Skeletal muscle cell (primary cell): Measurements from ENCODE around the gene PRB4.
A peak's percentile ranks its signal among the peaks of the same experiment; 100 is the strongest.
"Not testable (repeated sequence)": the region's sequence is repeated elsewhere in the genome, so short reads cannot be mapped to it uniquely, and the experiment has no call there.

ENCODE experiments used
- DNase-seq: peaks from one replicate; pipeline ENCODE4 v3.0.0-alpha.2; 2010; ENCODE audit warnings: low read depth
- H3K4me3 ChIP-seq: 2 replicates; pipeline ENCODE4 v1.5.1; 2011; ENCODE audit warnings: low read depth, mild to moderate bottlenecking, control low read depth, low read length, moderate library complexity

The PRB4 gene

DNA sequence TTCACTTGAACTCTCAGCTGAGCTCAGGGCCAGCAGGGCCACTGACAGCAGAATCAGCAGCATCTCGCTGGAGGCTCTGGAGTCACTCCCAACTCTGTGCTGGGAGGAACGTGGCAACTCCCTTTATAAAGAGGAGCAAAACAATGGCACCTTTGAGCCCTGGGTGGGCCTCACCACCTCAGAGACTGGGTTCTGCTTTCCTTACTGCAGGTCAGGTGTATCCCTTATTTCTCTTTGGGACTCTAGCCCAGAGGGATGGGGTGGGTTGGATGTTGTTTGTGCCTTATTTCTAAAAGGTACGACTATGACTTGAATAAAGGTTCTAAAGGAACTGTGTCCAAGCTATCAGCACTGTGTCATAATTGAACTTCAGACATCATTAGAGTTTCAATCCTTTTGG, at the start of gene PRB4:
Gene PRB4 (minus strand): TSS at position 101 of the 400 bp plus-strand sequence. CDS start 38 bp downstream, at position 63.
- no peak within 1 kb of the TSS for H3K4me3 ChIP-seq
- DNase-seq = no peak

DNA sequence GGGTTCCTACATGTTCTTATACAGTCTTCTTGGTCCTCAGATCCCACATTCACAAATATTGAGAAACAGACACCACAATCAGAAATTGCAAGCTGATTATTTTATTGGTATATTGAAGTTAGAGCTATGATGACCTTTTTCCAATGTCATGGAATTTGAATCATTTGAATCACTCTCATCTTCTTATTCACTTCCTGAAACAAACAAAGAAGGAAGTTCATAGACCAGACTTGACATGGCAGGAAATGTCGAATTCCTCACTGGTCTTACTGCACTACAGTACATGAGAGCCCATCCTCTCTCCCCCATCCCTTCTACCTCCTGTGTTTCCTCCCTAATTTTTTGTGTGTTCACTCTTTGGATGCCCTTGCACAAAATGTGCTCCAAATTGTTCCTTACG, 41.5 kb upstream of the PRB4 start:
- H3K4me3 ChIP-seq, DNase-seq: not testable (repeated sequence)

DNA sequence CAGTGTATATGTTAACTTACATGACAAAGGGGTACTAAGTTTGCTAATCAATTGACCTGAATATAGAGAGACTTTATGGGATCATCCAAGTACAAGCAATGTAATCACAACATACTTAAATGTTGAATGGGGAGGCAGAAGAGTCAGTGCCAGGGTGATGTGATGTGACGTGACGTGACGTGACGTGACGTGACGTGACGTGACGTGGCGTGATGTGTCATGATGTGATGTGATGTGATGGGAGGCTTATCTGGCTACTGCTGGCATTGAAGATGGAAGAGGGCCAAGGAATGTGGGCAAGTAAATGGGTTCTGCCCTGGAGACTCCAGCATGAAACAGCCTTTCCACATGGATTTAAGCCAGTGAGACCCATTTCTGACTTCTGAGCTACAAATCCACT, 38.2 kb upstream of the PRB4 start:
- H3K4me3 ChIP-seq = no peak overlapping the region

DNA sequence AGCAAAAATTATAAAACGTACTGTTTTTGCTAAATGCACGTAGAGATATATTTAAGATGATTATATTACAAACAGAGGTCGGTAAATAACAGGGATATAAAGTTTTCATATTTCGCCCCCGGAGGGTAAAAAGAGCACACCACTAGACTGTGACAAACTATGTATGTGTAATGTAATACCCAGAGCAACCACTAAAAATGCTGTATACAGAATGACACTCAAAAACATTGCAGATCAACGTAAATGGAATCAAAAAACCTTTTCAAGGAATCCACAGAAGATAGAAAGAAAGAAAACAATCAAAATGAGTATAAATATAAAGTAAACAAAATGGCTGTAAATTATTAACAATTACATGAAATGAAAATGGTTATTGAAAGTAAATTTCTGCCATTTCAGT, 37.6 kb upstream of the PRB4 start:
- DNase-seq = no peak
- no peak overlapping the region for H3K4me3 ChIP-seq

More for the DNA sequence above, 38.2 kb upstream of the PRB4 start:
- DNase-seq = no peak

DNA sequence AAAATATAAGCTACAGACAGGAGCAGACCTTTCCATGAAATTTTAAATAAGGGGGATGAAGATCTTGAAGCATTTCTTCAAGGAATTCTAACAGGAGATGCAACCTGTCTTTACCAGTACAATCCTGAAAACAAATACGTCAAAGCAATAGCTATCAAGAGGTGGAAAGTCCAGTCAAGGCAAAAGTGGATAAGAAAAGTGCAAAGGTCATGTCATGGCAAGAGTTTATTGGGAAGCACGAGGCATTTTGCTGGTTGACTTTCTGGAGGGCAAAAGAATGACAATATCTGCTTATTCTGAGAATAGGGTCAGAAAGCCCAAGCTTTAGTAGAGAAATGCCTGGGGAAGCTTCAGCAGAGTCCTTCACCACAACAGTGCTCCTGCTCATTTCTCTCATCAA, 34.3 kb upstream of the PRB4 start:
- H3K4me3 ChIP-seq = no peak overlapping the region
- DNase-seq = no peak

DNA sequence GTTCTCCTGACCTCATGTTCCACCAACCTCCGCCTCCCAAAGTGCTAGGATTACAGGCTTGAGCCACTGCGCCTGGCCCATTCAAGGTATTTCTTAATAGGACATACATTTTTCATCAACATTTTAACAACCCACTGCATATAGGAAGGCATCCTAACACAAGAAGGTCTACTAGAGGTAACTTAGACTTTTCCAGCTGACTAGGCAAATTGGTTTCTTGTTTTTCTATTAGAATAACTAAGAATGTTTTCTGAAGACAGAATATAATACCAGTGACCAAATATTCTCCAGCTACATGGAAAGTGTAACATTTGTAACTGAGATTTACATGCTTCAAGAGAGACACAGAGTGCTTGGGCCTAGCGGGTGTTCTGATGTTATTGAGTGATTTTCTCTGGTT, 14.2 kb upstream of the PRB4 start:
- no peak for DNase-seq
- no peak overlapping the region for H3K4me3 ChIP-seq

DNA sequence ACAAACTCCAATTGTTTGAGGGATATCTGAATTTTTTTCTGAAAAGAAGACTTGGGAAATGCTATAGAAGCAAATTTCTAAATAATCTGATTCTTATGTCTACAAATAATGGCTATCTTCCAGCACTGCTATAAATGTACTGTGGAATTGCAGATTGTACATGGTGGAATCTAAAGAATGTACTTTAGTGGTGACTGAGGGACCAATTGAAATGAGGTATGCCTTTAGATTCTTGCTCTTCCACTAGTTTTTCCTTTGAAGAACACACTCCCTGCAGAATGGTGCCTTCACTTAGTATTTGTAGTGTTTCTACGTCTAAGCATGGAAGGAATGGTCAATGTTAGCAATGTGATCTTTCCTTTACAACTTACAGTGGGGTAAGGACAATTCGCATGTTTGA, 11.7 kb upstream of the PRB4 start:
- DNase-seq = no peak
- H3K4me3 ChIP-seq = no peak overlapping the region

DNA sequence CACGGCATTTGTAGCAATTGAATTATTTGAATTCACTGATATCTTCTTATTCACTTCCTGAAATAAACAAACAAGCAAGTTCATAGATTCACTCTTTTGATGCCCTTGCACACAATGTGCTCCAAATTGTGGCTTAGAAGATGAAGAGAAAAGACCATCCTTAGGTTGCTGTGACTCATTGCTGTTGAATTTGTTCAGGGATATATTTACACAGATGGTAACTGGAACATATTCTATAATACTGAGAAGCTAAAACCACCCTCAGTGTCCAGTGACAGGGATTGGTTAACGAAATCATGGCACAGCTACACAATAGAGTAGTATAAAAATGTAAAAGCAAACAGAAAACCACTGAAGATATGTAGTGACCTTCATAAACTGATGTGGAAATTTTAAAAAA, 3.1 kb downstream of the PRB4 start:
- DNase-seq = peak; percentile 19
- H3K4me3 ChIP-seq = no peak overlapping the region

DNA sequence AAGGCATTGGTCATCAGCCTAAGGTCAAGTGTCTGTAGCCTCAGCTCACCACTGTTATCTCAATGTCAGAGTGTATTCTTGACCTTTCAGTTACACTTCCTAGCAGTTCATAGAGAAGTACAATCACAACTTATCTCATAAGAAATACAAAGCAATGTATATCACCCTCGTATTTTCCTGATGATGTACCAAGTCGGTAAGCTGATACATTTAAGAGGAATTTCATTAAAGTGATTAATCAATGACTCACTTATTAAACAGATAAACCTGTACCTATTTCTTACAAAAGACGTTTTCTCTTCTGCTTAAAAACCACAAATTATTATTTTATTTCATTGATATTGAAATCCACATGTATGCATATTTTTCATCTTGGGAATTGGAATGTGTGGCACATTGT, 36.8 kb downstream of the PRB4 start:
- no peak overlapping the region for H3K4me3 ChIP-seq

DNA sequence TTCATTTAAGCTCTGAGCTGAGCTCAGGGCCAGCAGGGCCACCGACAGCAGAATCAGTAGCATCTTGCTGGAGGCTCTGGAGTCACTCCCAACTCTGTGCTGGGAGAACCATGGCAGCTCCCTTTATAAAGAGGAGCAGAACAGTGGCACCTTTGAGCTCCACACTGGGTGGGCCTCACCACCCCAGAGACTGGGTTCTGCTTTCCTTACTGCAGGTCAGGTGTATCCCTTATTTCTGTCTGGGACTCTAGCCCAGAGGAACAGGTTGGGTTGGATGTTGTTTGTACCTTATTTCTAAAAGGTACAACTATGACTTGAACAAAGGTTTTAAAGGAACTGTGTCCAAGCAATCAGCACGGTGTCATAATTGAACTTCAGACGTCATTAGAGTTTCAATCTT, 40.6 kb downstream of the PRB4 start, which contains the start of gene PRB3:
Gene PRB3 (minus strand): TSS at position 101 of the 400 bp plus-strand sequence. CDS start 38 bp downstream, at position 63.
- DNase-seq = no peak
- no peak within 1 kb of the TSS for H3K4me3 ChIP-seq

More for the DNA sequence above, 36.8 kb downstream of the PRB4 start:
- DNase-seq = no peak

DNA sequence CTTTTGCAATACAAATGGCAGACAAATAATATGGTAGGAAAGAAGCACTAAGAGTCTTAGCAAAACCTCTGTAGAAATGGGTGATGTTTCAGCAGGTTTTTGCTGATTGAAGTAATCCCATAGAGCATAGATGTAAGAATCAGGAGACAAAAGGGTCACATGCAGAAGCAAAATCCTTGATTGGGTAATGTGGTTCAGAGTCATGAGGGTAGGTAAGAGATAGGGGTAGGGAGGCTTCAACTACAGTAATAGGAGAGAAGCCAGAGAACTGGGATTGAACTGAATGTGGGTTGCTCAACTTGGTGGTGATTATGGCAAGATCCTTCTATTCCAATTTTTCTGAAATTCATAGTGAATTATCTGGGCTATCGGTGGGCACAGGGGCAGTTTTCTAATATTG, 45.7 kb downstream of the PRB4 start:
- H3K4me3 ChIP-seq = no peak overlapping the region
- no peak for DNase-seq
